GM21529 (cell line): ENCODE data around the gene PTRH1.

Experiments
- ATAC-seq: cut with Tn5 transposase; IDR thresholded peaks from one replicate; pipeline ENCODE4 v1.9.1; 2021; ENCODE audit not compliant: unreplicated experiment

PTRH1 gene

DNA sequence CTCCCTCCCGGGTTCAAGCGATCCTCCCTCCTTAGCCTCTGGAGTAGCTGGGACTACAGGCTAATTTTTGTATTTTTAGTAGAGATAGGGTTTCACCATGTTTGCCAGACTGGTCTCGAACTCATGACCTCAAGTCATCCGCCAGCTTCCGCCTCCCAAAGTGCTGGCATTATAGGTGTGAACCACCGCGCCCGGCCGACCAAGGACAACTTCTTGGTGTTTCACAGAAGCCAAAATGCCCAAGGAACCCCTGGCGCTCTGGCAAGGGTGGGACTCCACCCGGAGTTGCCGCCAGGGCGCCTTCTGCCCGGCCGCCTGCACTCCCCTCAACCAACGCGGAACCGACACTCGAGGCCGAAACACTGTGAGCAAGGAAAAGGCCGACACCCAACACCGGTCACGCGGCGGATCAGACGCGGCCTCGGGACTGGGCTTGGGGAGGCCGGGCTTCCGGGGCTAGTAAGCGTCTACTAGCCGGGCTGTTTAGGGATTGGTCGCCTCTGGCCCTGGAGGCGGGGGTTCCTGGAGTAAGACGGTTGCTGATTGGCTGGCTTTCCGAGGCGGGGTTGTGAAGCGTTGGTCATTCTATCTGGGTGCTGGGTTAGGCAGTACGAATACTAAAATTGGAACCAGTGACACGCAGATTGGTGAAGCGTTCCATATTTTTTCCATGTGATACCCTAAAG is 16.3 kb downstream of the PTRH1 start:
- peak; percentile 91 for ATAC-seq

DNA sequence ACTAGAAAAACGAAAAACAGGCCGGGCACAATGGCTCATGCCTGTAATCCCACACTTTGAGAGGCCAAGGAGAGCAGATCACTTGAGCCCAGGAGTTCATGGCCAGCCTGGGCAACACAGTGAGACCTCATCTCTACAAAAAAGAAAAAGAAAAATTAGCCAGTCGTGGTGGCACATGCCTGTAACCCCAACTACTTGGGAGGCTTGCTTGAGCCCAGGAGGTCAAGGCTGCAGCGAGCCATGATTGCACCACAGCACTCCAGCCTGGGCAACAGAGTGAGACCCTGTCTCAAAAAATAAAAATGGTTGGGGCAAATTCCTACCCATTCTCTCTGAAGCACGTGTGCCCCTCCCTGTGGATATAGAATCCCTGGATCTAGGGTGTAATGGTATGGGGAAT is 17.1 kb downstream of the PTRH1 start:
- no peak for ATAC-seq

DNA sequence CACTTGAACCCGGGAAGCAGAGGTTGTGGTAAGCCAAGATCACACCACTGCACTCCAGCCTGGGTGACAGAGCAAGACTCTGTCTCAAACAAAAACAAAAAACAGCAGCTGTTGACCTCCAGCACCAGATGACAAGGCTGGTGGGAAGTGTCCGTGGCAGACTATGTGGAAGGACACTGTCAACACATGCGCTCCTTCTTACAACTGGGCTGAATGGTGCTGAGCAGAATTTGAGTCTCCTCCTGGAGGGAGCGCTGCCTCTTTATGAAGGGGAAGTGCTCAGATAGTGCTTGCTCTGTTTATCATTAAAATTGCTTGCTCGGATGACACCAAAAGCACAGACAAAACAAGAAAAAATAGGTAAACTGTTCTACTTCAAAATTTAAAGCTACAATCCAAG is 17.9 kb downstream of the PTRH1 start:
- no peak for ATAC-seq

DNA sequence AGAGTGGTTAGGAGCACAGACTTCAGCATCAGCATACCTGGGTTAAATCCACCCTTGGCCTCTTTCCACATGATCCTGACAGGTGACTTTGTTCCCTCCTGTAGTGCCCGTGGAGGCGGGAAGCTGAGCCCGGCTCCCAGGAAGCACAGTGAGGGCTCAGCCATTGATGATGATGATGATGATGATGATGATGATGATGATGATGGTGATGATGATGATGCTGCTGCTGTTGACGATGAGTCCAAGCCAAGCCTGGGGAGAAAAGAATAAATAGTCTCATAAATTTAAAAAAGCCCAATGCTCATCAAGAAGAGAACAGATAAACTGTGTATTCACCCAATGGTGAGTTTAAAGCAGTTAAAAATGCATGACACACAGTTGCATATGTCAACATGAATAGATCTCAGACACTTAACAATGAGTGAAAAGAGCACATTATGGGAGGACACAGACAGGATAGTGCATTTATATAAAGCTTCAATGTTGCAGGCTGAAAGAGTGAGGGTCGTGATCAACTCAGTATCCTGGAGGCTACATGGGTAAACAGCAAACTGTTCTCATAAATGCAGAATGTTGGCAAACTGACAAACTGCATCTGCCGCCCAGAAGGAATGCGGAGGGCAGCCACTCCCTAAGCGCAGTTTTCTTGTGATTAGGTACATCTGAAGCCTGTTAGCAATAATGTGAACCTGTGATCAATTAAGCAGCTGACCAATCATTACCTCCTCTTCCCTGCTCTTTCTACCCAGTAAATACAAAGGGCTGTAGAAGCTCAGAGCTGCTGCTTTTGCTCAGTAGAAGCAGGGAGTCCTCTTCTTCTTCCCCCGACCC is 20.4 kb downstream of the PTRH1 start:
- no peak for ATAC-seq

DNA sequence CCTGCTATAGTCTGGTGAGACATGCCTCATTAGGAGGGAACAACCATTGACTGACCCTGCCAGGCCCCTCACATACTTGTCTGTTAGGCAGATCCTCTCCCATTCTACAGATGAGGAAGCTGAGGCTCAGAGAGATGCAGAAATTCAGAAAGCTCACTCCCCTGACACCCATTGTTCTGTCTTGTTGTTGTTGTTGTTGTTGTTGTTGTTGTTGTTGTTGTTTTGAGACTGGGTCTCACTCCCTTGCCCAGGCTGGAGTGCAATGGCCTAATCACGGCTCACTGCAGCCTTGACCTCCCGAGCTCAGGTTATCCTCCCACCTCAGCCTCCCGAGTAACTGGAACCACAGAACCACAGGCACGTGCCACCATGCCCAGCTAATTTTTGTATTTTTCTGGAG is 21.8 kb downstream of the PTRH1 start:
- ATAC-seq, result no peak

DNA sequence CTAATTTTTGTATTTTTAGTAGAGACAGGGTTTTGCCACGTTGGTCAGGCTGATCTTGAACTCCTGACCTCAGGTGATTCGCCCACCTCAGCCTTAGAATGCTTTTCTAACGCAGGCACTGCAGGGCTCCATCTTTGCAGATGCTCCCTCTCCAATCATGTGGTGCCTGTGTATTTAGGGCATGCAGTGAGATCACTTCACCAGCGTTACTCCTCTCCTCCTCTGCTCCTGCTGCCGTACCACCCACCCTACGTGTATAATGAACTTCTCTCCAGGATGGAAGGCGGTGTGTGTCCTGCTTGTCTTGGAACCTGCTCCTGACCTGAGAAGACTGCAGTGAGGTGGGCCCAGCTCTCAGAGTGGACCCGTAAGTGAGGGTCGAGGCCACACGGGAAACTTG is 22.3 kb downstream of the PTRH1 start:
- ATAC-seq, result no peak

DNA sequence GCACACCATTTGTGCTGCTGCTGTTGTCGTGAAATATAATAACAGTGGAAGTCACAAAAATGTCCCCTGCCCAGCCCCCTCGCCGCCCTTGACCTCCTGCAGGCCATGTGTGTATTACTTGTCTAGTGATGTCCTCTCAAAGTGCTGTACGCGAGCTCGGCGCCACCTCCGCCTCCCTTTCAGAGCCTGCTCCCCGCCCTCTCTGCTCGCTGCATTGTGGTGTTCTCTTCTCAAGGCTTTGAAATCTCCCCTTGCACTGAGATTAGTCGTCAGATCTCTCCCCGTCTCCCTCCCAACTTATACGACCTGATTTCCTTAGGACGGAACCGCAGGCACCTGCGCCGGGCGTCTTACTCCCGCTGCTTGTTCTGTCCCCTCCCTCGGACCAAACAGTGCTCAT is 23.4 kb downstream of the PTRH1 start:
- ATAC-seq, result no peak

DNA sequence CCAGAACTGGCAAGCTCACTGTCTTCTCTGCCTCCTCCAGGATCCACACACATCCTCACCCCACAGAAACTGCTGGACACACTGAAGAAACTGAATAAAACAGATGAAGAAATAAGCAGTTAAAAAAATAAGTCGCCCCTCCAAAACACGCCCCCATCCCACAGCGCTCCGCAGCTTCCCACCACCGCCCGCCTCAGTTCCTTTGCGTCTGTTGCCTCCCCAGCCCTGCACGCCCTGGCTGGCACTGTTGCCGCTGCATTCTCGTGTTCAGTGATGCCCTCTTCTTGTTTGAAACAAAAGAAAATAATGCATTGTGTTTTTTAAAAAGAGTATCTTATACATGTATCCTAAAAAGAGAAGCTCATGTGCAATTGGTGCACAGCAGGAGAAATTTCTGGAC is 24.7 kb downstream of the PTRH1 start:
- no peak for ATAC-seq

DNA sequence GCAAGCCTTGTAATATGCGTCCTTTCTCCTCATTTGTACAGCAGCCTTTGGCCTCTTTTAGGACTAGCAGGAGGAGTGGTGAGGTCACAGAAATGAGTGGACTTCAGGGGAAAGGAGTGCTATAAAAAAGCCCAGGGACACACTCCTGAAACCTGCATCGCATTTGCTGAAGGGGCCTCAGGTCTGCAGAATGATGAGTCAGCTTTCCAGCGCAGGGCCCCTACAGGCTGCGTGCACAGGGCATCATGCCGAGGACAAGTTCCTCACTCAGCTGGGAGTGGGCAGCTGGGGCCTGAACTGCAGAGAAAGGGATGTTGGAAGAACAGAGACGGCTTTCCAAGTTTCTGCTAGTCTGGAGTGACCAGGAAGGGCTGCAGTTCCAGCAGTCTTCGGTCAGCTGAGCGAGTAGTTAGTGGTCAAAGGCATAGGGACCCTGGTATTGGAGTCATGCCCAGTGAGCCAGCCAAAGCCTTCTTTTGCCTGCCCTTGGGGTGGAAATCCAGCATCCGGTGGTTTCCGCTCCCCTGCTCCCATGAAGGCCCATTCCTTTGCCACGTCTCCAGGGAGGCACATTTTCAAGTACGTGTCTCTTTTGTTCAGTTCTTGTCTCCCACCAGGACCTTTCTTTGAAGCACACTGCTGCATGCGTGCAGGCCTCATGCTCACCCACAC is 26.0 kb downstream of the PTRH1 start:
- no peak for ATAC-seq

DNA sequence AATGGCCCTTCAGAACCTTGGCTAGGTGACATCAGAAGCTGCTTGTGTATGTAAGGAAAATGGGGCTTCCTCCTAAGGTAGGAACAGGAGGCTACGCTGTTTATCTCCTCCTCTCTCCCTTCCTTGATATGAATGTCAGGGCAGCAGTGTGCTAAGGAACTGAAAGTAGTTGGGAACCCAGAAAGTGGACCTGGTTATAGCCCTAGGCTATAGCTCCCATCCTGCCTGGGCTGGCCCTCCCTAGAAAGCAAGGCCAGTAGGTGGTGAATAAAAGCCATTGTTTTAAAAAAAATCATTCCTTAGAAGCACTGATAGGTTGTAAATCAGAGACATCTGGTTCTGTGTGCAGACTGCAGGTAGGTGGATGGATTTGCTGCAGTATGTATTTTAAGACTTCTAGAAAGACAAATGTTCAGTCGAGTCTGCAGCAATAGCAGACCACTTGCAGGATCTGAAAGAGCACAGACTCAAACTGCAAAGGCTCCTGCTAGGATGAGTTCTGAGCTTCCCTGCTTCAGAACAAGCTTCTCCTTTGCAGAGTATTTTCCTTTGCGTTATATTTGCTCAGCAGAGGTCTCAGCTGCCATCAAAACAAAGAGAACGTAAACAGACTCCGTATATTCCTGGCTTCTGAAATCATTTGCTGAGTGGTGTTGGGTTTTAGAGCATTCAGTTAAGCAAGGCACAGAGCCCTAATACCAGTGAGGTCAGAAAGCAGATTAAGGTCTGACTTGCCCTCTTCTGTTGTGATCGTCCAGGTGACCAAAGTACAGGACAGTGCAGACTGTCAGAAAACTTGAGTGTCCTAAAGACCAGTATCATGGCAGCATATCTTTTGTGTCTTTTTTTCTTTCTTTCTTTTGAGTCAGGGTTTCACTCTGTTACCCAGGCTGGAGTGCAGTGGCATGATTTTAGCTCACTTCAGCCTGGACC is 28.7 kb downstream of the PTRH1 start:
- ATAC-seq, result no peak

DNA sequence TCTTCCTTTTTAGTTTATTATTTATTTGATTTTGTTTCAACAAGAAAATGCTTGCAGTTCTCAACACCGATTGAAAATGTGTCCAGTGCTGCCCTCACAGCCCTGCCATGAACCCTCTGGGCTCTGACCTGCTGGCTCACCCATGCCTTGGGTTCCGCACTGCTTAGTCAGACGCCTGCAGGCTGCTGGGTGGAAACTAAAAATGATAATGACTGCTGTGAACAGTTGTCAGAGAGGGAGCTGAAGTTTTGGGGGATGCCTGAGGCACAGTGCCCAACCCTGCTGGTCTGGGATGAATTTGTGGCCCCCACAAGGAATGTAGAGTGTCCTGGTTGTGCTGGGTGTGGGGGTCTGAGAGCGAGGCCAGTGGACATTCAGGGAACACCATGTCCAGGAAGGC is 30.9 kb downstream of the PTRH1 start:
- ATAC-seq, result no peak

DNA sequence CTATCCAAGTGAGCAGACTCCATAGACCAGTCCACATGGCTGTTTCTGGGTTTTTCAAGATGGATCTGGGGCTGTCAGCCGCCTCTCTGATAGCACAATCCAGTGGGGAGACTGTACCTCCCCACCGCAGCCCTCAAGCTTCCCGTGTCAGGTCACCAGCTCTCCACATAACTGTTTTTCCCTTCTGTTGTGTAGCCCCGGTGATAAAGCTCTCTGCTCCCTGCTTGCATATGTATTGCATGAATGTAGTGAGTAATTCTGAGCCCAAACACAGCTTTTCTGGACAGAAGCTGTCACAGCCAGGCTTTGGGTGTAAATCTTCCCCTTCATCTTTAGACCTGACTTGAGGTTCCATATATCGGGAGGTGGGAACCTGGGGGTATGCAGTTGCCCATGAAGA is 31.7 kb downstream of the PTRH1 start:
- ATAC-seq, result no peak

DNA sequence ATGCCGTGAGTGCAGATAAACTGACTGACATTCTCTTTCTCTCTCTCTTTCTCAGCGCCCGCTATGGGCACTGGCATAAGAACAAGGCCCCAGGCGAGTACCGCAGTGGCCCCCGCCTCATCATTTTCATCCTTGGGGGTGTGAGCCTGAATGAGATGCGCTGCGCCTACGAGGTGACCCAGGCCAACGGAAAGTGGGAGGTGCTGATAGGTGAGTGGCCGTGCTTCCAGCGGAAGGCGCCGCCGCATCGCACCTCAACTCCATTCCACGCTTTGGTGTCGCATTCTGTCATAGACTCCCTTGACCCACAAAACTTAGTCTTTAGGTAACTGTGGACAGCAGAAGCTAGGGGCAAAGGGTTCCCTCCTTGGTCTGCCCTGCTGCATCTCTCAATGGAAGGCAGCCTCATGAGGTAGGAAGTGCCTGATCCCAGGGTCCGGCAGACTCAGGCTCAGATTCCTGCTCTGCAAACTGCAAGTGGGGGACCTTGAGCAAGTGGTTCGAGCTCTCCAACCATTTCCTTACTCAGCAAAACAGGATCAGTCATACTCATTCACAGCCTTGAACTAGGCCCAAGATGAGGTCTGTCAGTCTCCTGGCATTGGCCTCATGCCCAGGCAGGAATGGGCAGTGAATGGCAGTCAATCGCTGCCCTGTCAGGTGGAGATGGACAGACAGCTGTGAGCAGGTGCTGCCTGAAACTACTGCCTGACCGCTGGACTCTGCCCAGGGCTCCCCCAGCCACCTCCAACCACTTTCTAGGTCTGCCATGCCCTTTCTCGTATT is 32.9 kb downstream of the PTRH1 start:
- no peak for ATAC-seq

DNA sequence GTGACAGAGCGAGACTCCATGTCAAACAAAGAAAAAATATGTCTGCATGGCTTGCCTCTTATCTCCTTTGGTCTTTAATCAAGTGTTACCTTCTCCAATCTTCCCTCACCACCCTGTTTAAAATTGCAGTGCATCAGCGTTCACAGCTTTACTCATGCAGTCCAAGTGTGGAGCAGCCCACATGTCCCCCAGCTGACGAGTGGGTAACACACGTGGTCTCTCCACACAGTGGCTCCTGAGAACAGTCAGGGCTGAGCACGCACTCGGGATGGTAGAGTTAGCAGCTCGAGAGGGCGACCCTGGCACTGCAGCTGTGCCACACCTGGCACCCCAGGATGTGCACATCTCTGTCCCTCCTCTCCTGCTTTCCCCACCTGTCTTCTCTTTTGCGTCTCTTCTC is 34.6 kb downstream of the PTRH1 start:
- ATAC-seq, result no peak

DNA sequence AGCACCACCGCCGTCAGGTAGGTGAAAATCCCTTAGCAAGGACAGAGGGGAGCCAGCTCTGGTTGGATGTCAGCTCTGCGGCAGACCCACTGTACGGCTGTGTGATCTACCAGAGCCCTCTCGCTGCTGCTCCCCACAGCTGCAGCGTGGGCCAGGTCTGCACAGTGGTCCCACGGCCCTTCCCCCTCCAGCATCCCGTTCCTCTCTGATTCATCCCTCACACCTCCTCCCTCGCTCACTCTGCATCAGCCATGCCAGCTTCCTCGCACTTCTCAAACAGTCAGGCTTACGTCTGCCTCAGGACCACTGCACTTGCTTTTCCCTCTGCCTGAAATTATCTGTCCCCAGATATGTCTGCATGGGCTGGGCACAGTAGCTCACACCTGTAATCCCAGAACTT is 35.2 kb downstream of the PTRH1 start:
- ATAC-seq, result no peak

DNA sequence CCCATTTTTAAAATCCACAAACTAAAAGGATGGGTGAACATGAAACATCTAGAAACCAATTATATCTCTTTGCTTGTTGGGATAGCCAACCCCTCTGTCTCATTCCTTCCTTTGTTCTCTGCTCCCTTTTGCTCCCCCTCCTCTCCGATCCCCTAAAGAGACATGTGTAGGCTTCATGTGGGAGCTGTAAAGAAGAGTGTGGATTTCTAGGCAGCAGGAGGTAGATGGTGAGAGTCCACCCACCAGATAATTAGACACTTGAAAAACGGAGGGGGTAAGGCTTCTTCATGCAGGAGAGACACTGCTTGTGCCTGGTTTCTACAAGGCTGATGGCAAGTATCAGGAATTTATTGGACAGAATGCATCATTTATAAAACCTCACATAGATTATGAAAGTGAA is 36.0 kb downstream of the PTRH1 start:
- no peak for ATAC-seq

DNA sequence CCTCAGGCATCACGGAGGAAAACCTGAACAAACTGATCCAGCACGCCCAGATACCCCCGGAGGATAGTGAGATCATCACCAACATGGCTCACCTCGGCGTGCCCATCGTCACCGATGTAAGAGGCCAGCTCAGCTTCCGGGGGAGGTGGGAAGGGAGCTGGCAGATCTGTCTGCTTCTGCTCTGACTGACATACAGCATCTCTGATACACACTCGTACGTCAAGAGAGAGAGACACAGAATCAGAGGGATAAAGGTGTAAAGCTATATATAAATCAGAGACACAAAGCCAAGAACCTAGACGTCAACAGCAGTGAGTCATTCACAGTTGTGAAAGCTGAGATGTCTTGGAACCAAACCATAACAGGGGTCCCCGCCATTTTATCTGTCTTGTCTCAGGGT is 38.8 kb downstream of the PTRH1 start:
- ATAC-seq, result no peak

DNA sequence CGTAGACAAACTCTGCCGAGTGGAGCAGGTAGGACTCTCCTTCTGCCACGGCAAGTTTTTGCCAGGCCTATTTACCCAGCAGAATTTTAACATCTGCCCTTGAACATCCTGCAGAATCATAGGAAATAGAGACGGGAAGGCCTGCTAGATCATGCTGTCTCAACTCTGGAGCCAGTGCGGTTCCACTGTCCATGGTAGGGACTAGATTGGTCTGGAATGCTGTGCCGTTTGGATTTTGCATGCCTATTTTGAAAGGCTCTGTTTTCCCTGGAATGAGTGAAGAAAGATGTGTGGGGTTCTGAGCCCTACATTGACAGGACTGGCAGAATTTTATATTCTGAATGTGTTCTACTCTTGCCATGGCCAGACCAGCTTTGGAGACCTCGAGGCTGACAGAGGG is 42.2 kb downstream of the PTRH1 start:
- ATAC-seq, result no peak

DNA sequence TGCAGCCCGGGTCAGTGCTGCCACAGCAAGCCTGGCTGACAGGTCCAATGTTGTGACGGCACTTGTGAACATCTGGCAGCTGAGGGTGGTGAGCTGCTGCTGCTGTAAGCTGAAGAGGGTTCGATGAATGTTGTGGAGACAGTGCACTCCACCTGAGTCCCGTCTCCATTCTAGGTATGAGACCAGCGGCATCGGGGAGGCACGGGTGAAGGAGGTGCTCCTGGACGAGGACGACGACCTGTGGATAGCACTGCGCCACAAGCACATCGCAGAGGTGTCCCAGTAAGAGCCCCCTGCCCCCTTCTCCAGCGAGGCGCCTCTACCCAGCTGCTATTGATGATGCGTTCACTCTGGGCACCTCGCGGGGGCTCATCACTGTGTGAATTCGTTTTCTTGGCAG is 47.6 kb downstream of the PTRH1 start:
- ATAC-seq, result no peak

DNA sequence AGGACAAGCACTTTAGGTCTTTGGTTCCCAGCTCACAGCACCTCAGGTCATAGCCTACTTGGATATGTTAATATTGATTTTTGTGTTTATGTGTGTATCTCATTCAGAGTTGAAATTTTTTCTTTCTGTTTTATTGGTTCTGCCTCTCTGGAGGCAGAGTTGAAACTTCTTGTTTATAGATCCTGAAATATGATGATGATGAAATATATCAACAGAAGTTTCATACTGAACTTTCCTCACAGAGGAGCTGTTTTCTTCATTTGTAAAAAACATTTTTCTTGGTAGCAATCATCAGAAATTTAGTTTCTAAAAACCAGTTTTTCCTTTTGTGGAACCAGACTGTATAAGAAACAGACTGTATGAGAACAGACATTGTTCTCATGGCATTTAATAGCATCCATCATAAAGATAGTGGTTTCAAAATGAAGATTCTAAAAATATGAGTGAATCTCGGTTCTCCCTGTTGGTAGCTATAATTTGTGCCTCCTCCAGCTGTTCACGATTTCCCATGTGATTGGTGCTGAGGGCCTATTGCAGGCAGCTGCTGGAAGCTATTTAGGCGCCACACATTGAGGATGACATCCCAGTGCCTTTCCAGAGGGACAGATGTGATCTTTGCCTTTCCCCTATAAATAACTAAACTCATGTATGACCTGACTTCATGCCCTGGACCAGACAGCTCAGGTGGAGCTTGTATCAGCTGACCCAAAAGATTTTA is 48.2 kb downstream of the PTRH1 start:
- ATAC-seq, result no peak
